Gastrocnemius medialis (tissue), 4 donors: Measurements from ENCODE around the gene MAP1LC3A. TPM values are rescaled to one million over a fixed set of nuclear protein-coding genes. Genes with fewer than 3 reads are reported as not detected.
"Not testable (repeated sequence)": the region's sequence is repeated elsewhere in the genome, so short reads cannot be mapped to it uniquely, and the experiment has no call there.

Experiments
- ATAC-seq, 2 donors: fragments of 150-250 bp; one replicate each; pipeline ENCODE4 v1.9.1; 2016
- DNase-seq, 2 donors: peaks; one replicate each; pipeline ENCODE4 v3.0.0-alpha.2; 2019
- H3K27ac ChIP-seq, 4 donors: fragments of 200-600 bp; sonication (generic); 1 replicate in 1 of 4; 2 replicates in 3 of 4; pipeline ENCODE4 v1.5.1; 2016 to 2018; ENCODE audit warnings: mild to moderate bottlenecking in 2 of 4, moderate library complexity in 1 of 4
- H3K27me3 ChIP-seq, 3 donors: fragments of 200-600 bp; sonication (generic) in 2 of 3; 1 replicate in 1 of 3; 2 replicates in 2 of 3; pipeline versions ENCODE4 v1.5.1 to v1.6.0; 2016 to 2019; ENCODE audit warnings: mild to moderate bottlenecking in 1 of 3, moderate library complexity in 1 of 3
- H3K36me3 ChIP-seq, 2 donors: fragments of 200-600 bp; sonication (generic) in 1 of 2; one replicate each; pipeline ENCODE4 v1.5.1; 2017 to 2018
- H3K4me1 ChIP-seq, 2 donors: fragments of 200-600 bp; sonication (generic) in 1 of 2; one replicate each; pipeline ENCODE4 v1.5.1; 2016 to 2017; ENCODE audit warnings: mild to moderate bottlenecking in 2 of 2
- H3K4me3 ChIP-seq, 4 donors: fragments of 200-600 bp; sonication (generic) in 3 of 4; 1 replicate in 1 of 4; 2 replicates in 3 of 4; pipeline ENCODE4 v1.5.1; 2016 to 2019; ENCODE audit warnings: mild to moderate bottlenecking in 2 of 4
- H3K9me3 ChIP-seq, 3 donors: fragments of 200-600 bp; sonication (generic) in 2 of 3; 1 replicate in 1 of 3; 2 replicates in 2 of 3; pipeline ENCODE4 v1.5.1; 2016 to 2019
- CTCF ChIP-seq, 5 experiments: fragments of 450-650 bp in 3 of 5; fragments of 200-600 bp in 2 of 5; sonication (generic) in 2 of 5; IDR thresholded peaks in 4 of 5; conservative IDR thresholded peaks in 1 of 5; 1 replicate in 4 of 5; 2 replicates in 1 of 5; pipeline ENCODE4 v1.5.1; 2016 to 2019; ENCODE audit warnings: antibody characterized with exemption in 5 of 5, mild to moderate bottlenecking in 3 of 5, moderate library complexity in 3 of 5
- POLR2A ChIP-seq, 2 donors: fragments of 450-650 bp; IDR thresholded peaks; one replicate each; pipeline ENCODE4 v1.6.1; 2017; ENCODE audit warnings: antibody characterized with exemption in 2 of 2, mild to moderate bottlenecking in 2 of 2, moderate library complexity in 2 of 2
- in situ Hi-C, 4 donors: fragments of 200-750 bp; cut with MboI; loops; one replicate each; pipeline versions ENCODE4 v1.15.0 to v1.8.0; 2017; ENCODE audit warnings: low sequenced_read_pairs in 4 of 4
- intact Hi-C: fragments of 100-400 bp; cut with DNase I; formaldehyde crosslinking; loops from one replicate; pipeline ENCODE4 v1.15.1; 2023; ENCODE audit warnings: low total_unique reads
- total RNA-seq, 4 donors: library from RNA; depleted of rRNA; stranded (reverse); fragments of >200 nt; gene quantifications; one replicate each; pipeline versions ENCODE4 v1.1.0 to v1.2.3, GENCODE V29; 2016

Gene MAP1LC3A
- total RNA-seq, 4 donors from 2014 or later, result 41.5 to 62.7 (median 56.4) TPM

GRCh38 chr20:34516247-34517113, 42.0 kb upstream of the MAP1LC3A start, which contains the start of gene DYNLRB1:
DYNLRB1 (plus strand) TSS chr20:34516422; CDS start chr20:34516459, 37 bp downstream.
- peak within 1 kb of the TSS; percentile 71 to 92 (median 78) for H3K4me3 ChIP-seq
- DNase-seq, result peak; percentile 94 to 96
- peak; percentile 97 to 98 for ATAC-seq
- intact Hi-C loops (loop anchor here (2.0 to 5.0 kb wide), 2 partner anchors 214 to 524 kb away; partner anchors contain the start of genes AHCY and RALY), in situ Hi-C loops (loop anchor here in 3 of 4 donors (10.0 kb wide), 2 partner anchors 202 to 212 kb away; partner anchors contain the start of gene AHCY (in 1 of the 3))
- no peaks in the 10 kb centered on the region for H3K9me3 ChIP-seq
- H3K36me3 ChIP-seq, result no peaks in the 10 kb centered on the region
- H3K27me3 ChIP-seq, result no peaks in the 10 kb centered on the region
- peak within 1 kb of the TSS; percentile 88 to 96 (median 94) for H3K27ac ChIP-seq
- TF ChIP-seq CTCF (IDR thresholded peaks at IDR 0.05 in 4 of 5, conservative IDR thresholded peaks at IDR 0.05 in 1 of 5), result no peak
- TF ChIP-seq POLR2A (IDR thresholded peaks at IDR 0.05), result peak; percentile 78 to 85
- H3K4me1 ChIP-seq, result peaks cover 39 to 41% of the 10 kb centered on the region in 2 donors

- H3K4me3 ChIP-seq, result peak overlapping the region; percentile 71 to 92 (median 78)
- peaks cover 41 to 43% of the 10 kb centered on the region in 2 donors for H3K4me1 ChIP-seq
- H3K27me3 ChIP-seq, result no peaks in the 10 kb centered on the region
- H3K9me3 ChIP-seq, result no peaks in the 10 kb centered on the region
- intact Hi-C loops (loop anchor here (2.0 to 5.0 kb wide), 2 partner anchors 214 to 525 kb away; partner anchors contain the start of genes AHCY and RALY), in situ Hi-C loops (loop anchor here in 3 of 4 donors (10.0 kb wide), 2 partner anchors 202 to 212 kb away; partner anchors contain the start of gene AHCY (in 1 of the 3))
- TF ChIP-seq POLR2A (IDR thresholded peaks at IDR 0.05), result no peak
- no peak for TF ChIP-seq CTCF (IDR thresholded peaks at IDR 0.05 in 4 of 5, conservative IDR thresholded peaks at IDR 0.05 in 1 of 5)
- no peak for ATAC-seq
- DNase-seq, result no peak
- peak overlapping the region; percentile 88 to 96 (median 94) for H3K27ac ChIP-seq
- no peaks in the 10 kb centered on the region for H3K36me3 ChIP-seq
Measured at GRCh38 chr20:34517114-34517505, 41.4 kb upstream of the MAP1LC3A start.

- in situ Hi-C loops, result loop anchor here in 3 of 4 donors (10.0 kb wide), 2 partner anchors 204 to 214 kb away; partner anchors contain the start of gene AHCY (in 1 of the 3)
- not testable (repeated sequence) for H3K4me3 ChIP-seq, H3K36me3 ChIP-seq, DNase-seq, H3K9me3 ChIP-seq, H3K27ac ChIP-seq, H3K27me3 ChIP-seq, ATAC-seq
- intact Hi-C loops, result loop anchor here (5.0 kb wide), 1 partner anchor 527 kb away; the partner anchor contains the start of gene RALY
- H3K4me1 ChIP-seq, result peaks cover 58 to 59% of the 10 kb centered on the region in 2 donors
Measured at GRCh38 chr20:34518863-34519262, 39.7 kb upstream of the MAP1LC3A start.

GRCh38 chr20:34519841-34520240, 38.7 kb upstream of the MAP1LC3A start:
- H3K9me3 ChIP-seq, H3K27ac ChIP-seq, H3K4me3 ChIP-seq, H3K36me3 ChIP-seq, H3K27me3 ChIP-seq, DNase-seq, ATAC-seq: not testable (repeated sequence)
- peaks cover 62 to 67% of the 10 kb centered on the region in 2 donors for H3K4me1 ChIP-seq
- intact Hi-C loops, result loop anchor here (5.0 kb wide), 2 partner anchors 328 to 528 kb away; partner anchors contain the start of gene RALY
- in situ Hi-C loops, result loop anchor here (5.0 to 10.0 kb wide), 3 partner anchors 205 to 215 kb away; partner anchors contain the start of gene AHCY (in 1 of the 4)

GRCh38 chr20:34522969-34523871, 35.3 kb upstream of the MAP1LC3A start:
- Histone ChIP-seq H3K27me3 (no peaks in the 10 kb centered on the region), H3K36me3 (peaks cover 0 to 15% of the 10 kb centered on the region in 2 donors), H3K4me3 (no peak overlapping the region), H3K4me1 (peaks cover 65 to 82% of the 10 kb centered on the region in 2 donors), H3K9me3 (no peaks in the 10 kb centered on the region), H3K27ac (peak overlapping the region; percentile 78 to 87 (median 79))
- DNase-seq (peak; percentile 56 to 82), ATAC-seq (peak; percentile 63 to 77)
- intact Hi-C loops (loop anchor here (1.0 to 5.0 kb wide), 2 partner anchors 211 to 331 kb away; no protein-coding TSS in a partner anchor), in situ Hi-C loops (loop anchor here in 1 of 4 donors (5.0 kb wide), 1 partner anchor 211 kb away; no protein-coding TSS in a partner anchor)
- no peak for TF ChIP-seq POLR2A (IDR thresholded peaks at IDR 0.05)
- TF ChIP-seq CTCF (IDR thresholded peaks at IDR 0.05 in 4 of 5, conservative IDR thresholded peaks at IDR 0.05 in 1 of 5), result peak; percentile 69 to 81 (median 70)
